K562 (cell line): Measurements from ENCODE around the gene FBXL13. TPM values are rescaled to one million over a fixed set of nuclear protein-coding genes. Genes with fewer than 3 reads are reported as not detected.
A peak's percentile ranks its signal among the peaks of the same experiment; 100 is the strongest.

Experiments used
- ATAC-seq: fragments of 200-7000 bp; cut with Tn5 transposase; 3 replicates; pipeline ENCODE4 v1.9.1; 2020; ENCODE audit warnings: moderate library complexity
- BruUV-seq: library from RNA; stranded (reverse); fragments of 400-500 nt; replicated peaks from 2 replicates; lab custom pipeline; 2021; lab: Mats Ljungman, UMichigan
- CTCF ChIA-PET: fragments of 300-600 bp; formaldehyde crosslinking; extraction: SDS; loops from one replicate; lab custom pipeline; 2021; ENCODE audit warnings: low intra/inter-chr PET ratio; lab: Yijun Ruan, JAX
- POLR2A ChIA-PET: fragments of 300-600, 350-650 bp; sonication (Branson Sonifier 250); formaldehyde crosslinking; extraction: SDS; loops from one replicate; lab custom pipeline; 2021; ENCODE audit warnings: antibody characterized with exemption, inconsistent platforms; lab: Yijun Ruan, JAX
- DNase-seq, 4 experiments: peaks; one replicate each; pipeline versions ENCODE4 v3.0.0 to v3.0.0-alpha.2; 2011 to 2018; ENCODE audit warnings: low spot score in 3 of 4, mixed read lengths in 3 of 4; ENCODE audit errors: extremely low read depth in 1 of 4
- FAIRE-seq: peaks from 2 replicates; lab custom pipeline; 2011; peaks lifted over from hg19 to GRCh38; lab: Jason Lieb, UNC
- H2AFZ ChIP-seq: 2 replicates; pipeline ENCODE4 v1.6.0; 2011; ENCODE audit warnings: low read depth, low read length, control low read depth, inconsistent platforms
- H3K27ac ChIP-seq: fragments of 200-600 bp; 3 replicates; pipeline ENCODE4 v1.8.0; 2011; ENCODE audit warnings: low read depth, mild to moderate bottlenecking, control low read depth, inconsistent platforms, low read length, moderate library complexity, mixed read lengths; ENCODE audit errors: extremely low read depth
- H3K27me3 ChIP-seq, 2 experiments: fragments of 300-600 bp in 1 of 2; 2 replicates in 1 of 2; 3 replicates in 1 of 2; pipeline versions ENCODE4 v1.6.0 to v1.8.0; 2011; ENCODE audit warnings: inconsistent platforms in 2 of 2, low read length in 2 of 2, mild to moderate bottlenecking in 1 of 2, mixed read lengths in 1 of 2, moderate library complexity in 1 of 2; ENCODE audit not compliant: control insufficient read depth in 2 of 2, insufficient read depth in 2 of 2
- H3K36me3 ChIP-seq: fragments of 300-600 bp; 3 replicates; pipeline ENCODE4 v1.8.0; 2011; ENCODE audit warnings: mild to moderate bottlenecking, low read length, inconsistent platforms; ENCODE audit not compliant: control insufficient read depth, insufficient read depth
- H3K4me1 ChIP-seq, 2 experiments: fragments of 200-600 bp in 1 of 2; replicated peaks in 1 of 2; 2 replicates in 1 of 2; 3 replicates in 1 of 2; pipeline versions ENCODE4 v1.5.1 to v1.8.0; 2011; ENCODE audit warnings: inconsistent platforms in 2 of 2, low read length in 2 of 2, mild to moderate bottlenecking in 1 of 2, mixed read lengths in 1 of 2, moderate library complexity in 1 of 2; ENCODE audit not compliant: control insufficient read depth in 2 of 2, insufficient read depth in 2 of 2
- H3K4me2 ChIP-seq: 2 replicates; pipeline ENCODE4 v1.6.1; 2011; ENCODE audit warnings: low read length, control low read depth, inconsistent platforms, mixed read lengths; ENCODE audit not compliant: insufficient read depth
- H3K4me3 ChIP-seq: fragments of 200-600 bp; sonication (generic), shearing (Covaris generic); 2 replicates; pipeline ENCODE4 v1.5.1; 2016; ENCODE audit warnings: control low read depth, inconsistent platforms
- H3K79me2 ChIP-seq: fragments of 200-600 bp; 3 replicates; pipeline ENCODE4 v1.8.0; 2011; ENCODE audit warnings: low read length, inconsistent platforms; ENCODE audit not compliant: control insufficient read depth, insufficient read depth
- H3K9ac ChIP-seq, 2 experiments: 2 replicates each; pipeline versions ENCODE4 v1.6.0 to v1.6.1; 2011; ENCODE audit warnings: low read depth in 2 of 2, low read length in 2 of 2, control low read depth in 1 of 2, inconsistent platforms in 1 of 2, mild to moderate bottlenecking in 1 of 2, mixed read lengths in 1 of 2; ENCODE audit not compliant: insufficient read depth in 1 of 2
- H3K9me1 ChIP-seq: one replicate; pipeline ENCODE4 v1.6.0; 2011; ENCODE audit warnings: inconsistent platforms, mild to moderate bottlenecking, low read length, moderate library complexity; ENCODE audit not compliant: control insufficient read depth, insufficient read depth
- H3K9me3 ChIP-seq: replicated peaks from 2 replicates; pipeline ENCODE4 v1.5.1; 2011; ENCODE audit warnings: low read depth, low read length, inconsistent platforms; ENCODE audit not compliant: control insufficient read depth, insufficient read depth
- H4K20me1 ChIP-seq: replicated peaks from 2 replicates; pipeline ENCODE4 v1.6.1; 2011; ENCODE audit warnings: low read length, inconsistent platforms, mixed read lengths; ENCODE audit not compliant: control insufficient read depth, insufficient read depth
- DDX20 ChIP-seq: fragments of 450-650 bp; IDR thresholded peaks from 2 replicates; pipeline ENCODE4 v1.6.1; 2016; ENCODE audit warnings: missing genetic modification characterization, low read depth, mild to moderate bottlenecking, missing compliant biosample characterization, moderate library complexity
- FOSL1 ChIP-seq: fragments of 200-800 bp; sonication (Bioruptor generic); conservative IDR thresholded peaks from 2 replicates; pipeline ENCODE4 v1.6.1; 2016; ENCODE audit warnings: missing genetic modification characterization, missing compliant biosample characterization
- MEIS2 ChIP-seq: fragments of 450-650 bp; IDR thresholded peaks from 2 replicates; pipeline ENCODE4 v1.6.1; 2014; ENCODE audit warnings: mild to moderate bottlenecking; ENCODE audit not compliant: partially characterized antibody
- NBN ChIP-seq: fragments of 450-650 bp; IDR thresholded peaks from 2 replicates; pipeline ENCODE4 v1.6.1; 2016; ENCODE audit warnings: low read depth, mild to moderate bottlenecking
- SAP30 ChIP-seq: fragments of 200-600 bp; sonication (generic); IDR thresholded peaks from 2 replicates; pipeline ENCODE4 v1.6.1; 2012; ENCODE audit warnings: borderline replicate concordance, low read depth, mild to moderate bottlenecking, moderate library complexity, low read length, control low read depth, inconsistent platforms; ENCODE audit not compliant: insufficient read depth, poor library complexity, severe bottlenecking
- ZBTB1 ChIP-seq: sonication (generic); formaldehyde crosslinking; IDR thresholded peaks from 2 replicates; pipeline ENCODE4 v1.8.1; 2023; ENCODE audit warnings: missing genetic modification reagents, low read depth, mild to moderate bottlenecking, borderline replicate concordance
- ZNF644 ChIP-seq: fragments of 200-800 bp; sonication (Bioruptor generic); IDR thresholded peaks from 2 replicates; pipeline ENCODE4 v1.6.1; 2016; ENCODE audit warnings: low read depth, missing genetic modification characterization, missing compliant biosample characterization
- WGBS: fragments of 100-300 bp; shearing (Covaris generic); methylation state at CpG from one replicate; pipeline ENCODE4 v1.1.6; 2016; ENCODE audit warnings: low coverage, mixed read lengths; ENCODE audit not compliant: insufficient coverage; ENCODE audit errors: missing lambda C conversion rate; 5-methylcytosine and 5-hydroxymethylcytosine counted together
- in situ Hi-C: fragments of 300-500 bp; cut with MboI; formaldehyde crosslinking; loops from 4 replicates; pipeline ENCODE4 v1.15.0; 2018; ENCODE audit warnings: inconsistent platforms, mixed read lengths
- intact Hi-C: fragments of 100-400 bp; cut with micrococcal nuclease; formaldehyde crosslinking; loops from 2 replicates; pipeline ENCODE4 v1.14.2; 2022
- polyA plus RNA-seq, 8 experiments: library from polyadenylated mRNA; depleted of rRNA in 4 of 8; stranded (reverse) in 5 of 8; unstranded in 3 of 8; fragments of >200 nt; fragmentation: Nextera tagmentation in 2 of 8; fragmentation: Illumina TruSeq in 1 of 8; extraction: Ambion mirVana in 2 of 8; extraction: Trizol in 1 of 8; gene quantifications; 2 replicates each; pipeline versions ENCODE4 v1.2.1 to v1.2.3, GENCODE V29; 2011 to 2014; ENCODE audit warnings: inconsistent platforms in 1 of 8, missing spikeins in 1 of 8
- total RNA-seq, 7 experiments: library from RNA; depleted of rRNA in 6 of 7; stranded (reverse); fragments of >200 nt in 6 of 7; fragmentation: Illumina TruSeq in 2 of 7; extraction: Trizol in 2 of 7; gene quantifications; 2 replicates each; pipeline versions ENCODE4 v1.2.1 to v1.2.3, GENCODE V29; 2011 to 2021; ENCODE audit warnings: low replicate concordance in 1 of 7
- TF ChIP-seq, protein P1 (sequence below), 2 experiments: fragments of 200-800 bp in 1 of 2; sonication (Bioruptor generic) in 1 of 2; sonication (generic) in 1 of 2; formaldehyde crosslinking in 1 of 2; IDR thresholded peaks in 1 of 2; conservative IDR thresholded peaks in 1 of 2; 2 replicates each; pipeline versions ENCODE4 v1.5.0 to v1.6.1; 2016 to 2020; ENCODE audit warnings: missing compliant biosample characterization in 1 of 2, missing genetic modification characterization in 1 of 2, missing genetic modification reagents in 1 of 2
- TF ChIP-seq, protein P2 (sequence below): fragments of 250-450 bp; sonication (Bioruptor Pico); IDR thresholded peaks from 2 replicates; pipeline ENCODE4 v1.5.0; 2021; ENCODE audit warnings: mild to moderate bottlenecking, borderline replicate concordance
- TF ChIP-seq, protein P3 (sequence below): fragments of 250-450 bp; sonication (Bioruptor Pico); IDR thresholded peaks from 2 replicates; pipeline ENCODE4 v1.4.0; 2020; ENCODE audit warnings: mild to moderate bottlenecking, moderate library complexity

The FBXL13 gene
- total and polyA plus RNA-seq, 9 of the 15 experiments (the other 6 are each of a cell fraction or from before 2014, with no cell fraction given): 16.3 to 55.0 (median 25.4) TPM

DNA sequence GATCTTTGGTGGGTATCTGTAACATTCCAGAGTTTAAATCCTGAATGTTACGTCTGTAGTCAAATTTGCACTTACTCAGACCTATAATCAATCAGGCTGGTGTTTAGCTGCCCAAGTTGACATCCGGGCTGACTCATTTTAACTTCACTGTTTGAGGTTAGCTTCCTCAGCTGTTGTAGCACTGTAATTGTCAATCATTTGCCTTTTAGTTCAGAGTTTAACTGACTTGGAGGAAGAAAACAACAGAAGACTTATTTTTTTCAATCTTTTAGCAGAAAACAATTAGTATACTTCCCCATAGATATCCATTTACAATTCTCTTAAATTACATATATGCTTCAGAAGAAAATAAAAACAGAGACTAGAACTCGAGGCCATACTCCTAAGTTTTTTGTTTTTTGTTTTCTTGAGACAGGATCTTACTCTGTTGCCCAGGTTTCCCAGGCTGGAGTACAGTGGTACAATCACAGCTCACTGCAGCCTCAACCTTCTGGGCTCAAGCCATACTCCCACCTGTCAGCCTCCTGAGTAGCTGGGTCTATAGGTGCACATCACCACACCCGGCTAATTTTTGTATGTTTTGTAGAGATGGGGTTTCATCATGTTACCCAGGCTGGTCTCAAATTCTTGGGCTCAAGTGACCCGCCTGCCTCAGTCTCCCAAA lies 200.3 kb downstream of the FBXL13 start:
- no peak for ATAC-seq
- H3K9me1 ChIP-seq: no peaks in the 10 kb centered on the region
- BruUV-seq: no TSS peak
- POLR2A ChIA-PET: interaction anchor here (1.0 to 1.3 kb wide), 2 partner anchors 14 to 16 kb away, joined by 3 read pairs; no protein-coding TSS in a partner anchor
- CTCF ChIA-PET: no interaction called here
- in situ Hi-C loops (no loop called here), intact Hi-C loops (no loop called here)
- no peak overlapping the region for H3K4me3 ChIP-seq
- peaks cover 0 to 6% of the 10 kb centered on the region in 2 experiments; a peak in 1 of 5 replicates for H3K4me1 ChIP-seq
- no peak overlapping the region for H3K4me2 ChIP-seq
- no peaks in the 10 kb centered on the region for H3K79me2 ChIP-seq
- H4K20me1 ChIP-seq: no peaks in the 10 kb centered on the region
- peak; percentile 40 for FAIRE-seq
- TF ChIP-seq MEIS2: peak; percentile 10
- TF ChIP-seq, protein P1, sequence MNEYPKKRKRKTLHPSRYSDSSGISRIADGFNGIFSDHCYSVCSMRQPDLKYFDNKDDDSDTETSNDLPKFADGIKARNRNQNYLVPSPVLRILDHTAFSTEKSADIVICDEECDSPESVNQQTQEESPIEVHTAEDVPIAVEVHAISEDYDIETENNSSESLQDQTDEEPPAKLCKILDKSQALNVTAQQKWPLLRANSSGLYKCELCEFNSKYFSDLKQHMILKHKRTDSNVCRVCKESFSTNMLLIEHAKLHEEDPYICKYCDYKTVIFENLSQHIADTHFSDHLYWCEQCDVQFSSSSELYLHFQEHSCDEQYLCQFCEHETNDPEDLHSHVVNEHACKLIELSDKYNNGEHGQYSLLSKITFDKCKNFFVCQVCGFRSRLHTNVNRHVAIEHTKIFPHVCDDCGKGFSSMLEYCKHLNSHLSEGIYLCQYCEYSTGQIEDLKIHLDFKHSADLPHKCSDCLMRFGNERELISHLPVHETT (CRISPR knock-in tag; conservative IDR thresholded peaks at IDR 0.05 in 1 of 2, IDR thresholded peaks at IDR 0.05 in 1 of 2): no peak
- TF ChIP-seq, protein P2, sequence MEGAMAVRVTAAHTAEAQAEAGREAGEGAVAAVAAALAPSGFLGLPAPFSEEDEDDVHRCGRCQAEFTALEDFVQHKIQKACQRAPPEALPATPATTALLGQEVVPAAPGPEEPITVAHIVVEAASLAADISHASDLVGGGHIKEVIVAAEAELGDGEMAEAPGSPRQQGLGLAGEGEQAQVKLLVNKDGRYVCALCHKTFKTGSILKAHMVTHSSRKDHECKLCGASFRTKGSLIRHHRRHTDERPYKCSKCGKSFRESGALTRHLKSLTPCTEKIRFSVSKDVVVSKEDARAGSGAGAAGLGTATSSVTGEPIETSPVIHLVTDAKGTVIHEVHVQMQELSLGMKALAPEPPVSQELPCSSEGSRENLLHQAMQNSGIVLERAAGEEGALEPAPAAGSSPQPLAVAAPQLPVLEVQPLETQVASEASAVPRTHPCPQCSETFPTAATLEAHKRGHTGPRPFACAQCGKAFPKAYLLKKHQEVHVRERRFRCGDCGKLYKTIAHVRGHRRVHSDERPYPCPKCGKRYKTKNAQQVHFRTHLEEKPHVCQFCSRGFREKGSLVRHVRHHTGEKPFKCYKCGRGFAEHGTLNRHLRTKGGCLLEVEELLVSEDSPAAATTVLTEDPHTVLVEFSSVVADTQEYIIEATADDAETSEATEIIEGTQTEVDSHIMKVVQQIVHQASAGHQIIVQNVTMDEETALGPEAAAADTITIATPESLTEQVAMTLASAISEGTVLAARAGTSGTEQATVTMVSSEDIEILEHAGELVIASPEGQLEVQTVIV (CRISPR knock-in tag): no peak
- TF ChIP-seq ZBTB1 (CRISPR knock-in tag): no peak
- TF ChIP-seq FOSL1: 0 out of 2 replicates have a peak, but pooled peaks have one; percentile 31
- TF ChIP-seq DDX20 (tag): no peak
- no peak for TF ChIP-seq NBN
- TF ChIP-seq SAP30: no peak
- TF ChIP-seq, protein P3, sequence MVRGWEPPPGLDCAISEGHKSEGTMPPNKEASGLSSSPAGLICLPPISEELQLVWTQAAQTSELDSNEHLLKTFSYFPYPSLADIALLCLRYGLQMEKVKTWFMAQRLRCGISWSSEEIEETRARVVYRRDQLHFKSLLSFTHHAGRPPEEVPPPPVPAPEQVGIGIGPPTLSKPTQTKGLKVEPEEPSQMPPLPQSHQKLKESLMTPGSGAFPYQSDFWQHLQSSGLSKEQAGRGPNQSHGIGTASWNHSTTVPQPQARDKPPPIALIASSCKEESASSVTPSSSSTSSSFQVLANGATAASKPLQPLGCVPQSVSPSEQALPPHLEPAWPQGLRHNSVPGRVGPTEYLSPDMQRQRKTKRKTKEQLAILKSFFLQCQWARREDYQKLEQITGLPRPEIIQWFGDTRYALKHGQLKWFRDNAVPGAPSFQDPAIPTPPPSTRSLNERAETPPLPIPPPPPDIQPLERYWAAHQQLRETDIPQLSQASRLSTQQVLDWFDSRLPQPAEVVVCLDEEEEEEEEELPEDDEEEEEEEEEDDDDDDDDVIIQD: no peak
- TF ChIP-seq ZNF644: no peak
- H3K27me3 ChIP-seq: no peaks in the 10 kb centered on the region
- H3K9ac ChIP-seq: no peak overlapping the region
- 83% methylated on average over 5 of the region's 5 CpGs for WGBS
- DNase-seq: no peak
- no peaks in the 10 kb centered on the region for H3K9me3 ChIP-seq
- H3K36me3 ChIP-seq: peaks cover 81% of the 10 kb centered on the region
- H2AFZ ChIP-seq: no peak overlapping the region
- no peak overlapping the region for H3K27ac ChIP-seq
